Caki2 (cell line): ENCODE measurements around the gene MDFIC2. TPM values are rescaled to one million over a fixed set of nuclear protein-coding genes. Genes with fewer than 3 reads are reported as not detected.
"Not testable (repeated sequence)": the region's sequence is repeated elsewhere in the genome, so short reads cannot be mapped to it uniquely, and the experiment has no call there.

Experiments
- DNase-seq: peaks from one replicate; pipeline ENCODE4 v3.0.0-alpha.2; 2015; ENCODE audit warnings: low read depth
- in situ Hi-C: cut with HindIII; loops from 2 replicates; pipeline ENCODE4 v1.10.0; 2016; ENCODE audit warnings: low sequenced_read_pairs, low pct_unique_long_range_greater_than_20kb, mixed read lengths
- total RNA-seq: library from RNA; depleted of rRNA; stranded (reverse); fragments of >200 nt; shearing (Covaris generic); gene quantifications from 2 replicates; pipeline ENCODE4 v1.2.3, GENCODE V29; 2014; ENCODE audit warnings: low replicate concordance

MDFIC2 gene
- total RNA-seq, 1 experiment from 2014 or later = not detected

- DNase-seq, in situ Hi-C loops: not testable (repeated sequence)
These were observed 101.2 kb downstream of the MDFIC2 start for GRCh38 chr3:70211274-70211673.

- no peak for DNase-seq
- in situ Hi-C loops = no loop called here
These were observed 110.5 kb downstream of the MDFIC2 start for GRCh38 chr3:70201975-70202374.

GRCh38 chr3:70189884-70190473 is 122.5 kb downstream of the MDFIC2 start:
- DNase-seq = no peak
- in situ Hi-C loops = no loop called here

- DNase-seq = no peak
- in situ Hi-C loops = no loop called here
These were observed 126.2 kb downstream of the MDFIC2 start for GRCh38 chr3:70186221-70186620.

GRCh38 chr3:70185661-70186060 is 126.8 kb downstream of the MDFIC2 start:
- no peak for DNase-seq
- in situ Hi-C loops = no loop called here

GRCh38 chr3:70183781-70184504 is 128.5 kb downstream of the MDFIC2 start:
- in situ Hi-C loops = no loop called here

GRCh38 chr3:70182166-70182565 is 130.3 kb downstream of the MDFIC2 start:
- in situ Hi-C loops = no loop called here
- no peak for DNase-seq

More at GRCh38 chr3:70183781-70184504, 128.5 kb downstream of the MDFIC2 start:
- DNase-seq = no peak

- DNase-seq = no peak
- in situ Hi-C loops = no loop called here
These were observed 131.8 kb downstream of the MDFIC2 start for GRCh38 chr3:70180664-70181063.

GRCh38 chr3:70179111-70179510 is 133.3 kb downstream of the MDFIC2 start:
- in situ Hi-C loops = no loop called here
- DNase-seq = no peak

GRCh38 chr3:70177881-70178645 is 134.4 kb downstream of the MDFIC2 start:
- no peak for DNase-seq
- in situ Hi-C loops = no loop called here

GRCh38 chr3:70176224-70176623 is 136.2 kb downstream of the MDFIC2 start:
- DNase-seq = no peak
- in situ Hi-C loops = no loop called here

- in situ Hi-C loops = no loop called here
- no peak for DNase-seq
These were observed 155.6 kb downstream of the MDFIC2 start for GRCh38 chr3:70156808-70157207.

GRCh38 chr3:70150599-70150998 is 161.8 kb downstream of the MDFIC2 start:
- in situ Hi-C loops = no loop called here
- no peak for DNase-seq

GRCh38 chr3:70149714-70150400 is 162.6 kb downstream of the MDFIC2 start:
- in situ Hi-C loops = no loop called here
- no peak for DNase-seq
